CD4-positive, alpha-beta T cell treated with Interleukin-1 beta for 1 hour (primary cell): ENCODE results near the gene BCO2.

Source experiments
- DNase-seq, 2 donors: peaks; one replicate each; pipeline ENCODE4 v3.0.0-alpha.2; 2020 to 2022

The BCO2 gene

DNA sequence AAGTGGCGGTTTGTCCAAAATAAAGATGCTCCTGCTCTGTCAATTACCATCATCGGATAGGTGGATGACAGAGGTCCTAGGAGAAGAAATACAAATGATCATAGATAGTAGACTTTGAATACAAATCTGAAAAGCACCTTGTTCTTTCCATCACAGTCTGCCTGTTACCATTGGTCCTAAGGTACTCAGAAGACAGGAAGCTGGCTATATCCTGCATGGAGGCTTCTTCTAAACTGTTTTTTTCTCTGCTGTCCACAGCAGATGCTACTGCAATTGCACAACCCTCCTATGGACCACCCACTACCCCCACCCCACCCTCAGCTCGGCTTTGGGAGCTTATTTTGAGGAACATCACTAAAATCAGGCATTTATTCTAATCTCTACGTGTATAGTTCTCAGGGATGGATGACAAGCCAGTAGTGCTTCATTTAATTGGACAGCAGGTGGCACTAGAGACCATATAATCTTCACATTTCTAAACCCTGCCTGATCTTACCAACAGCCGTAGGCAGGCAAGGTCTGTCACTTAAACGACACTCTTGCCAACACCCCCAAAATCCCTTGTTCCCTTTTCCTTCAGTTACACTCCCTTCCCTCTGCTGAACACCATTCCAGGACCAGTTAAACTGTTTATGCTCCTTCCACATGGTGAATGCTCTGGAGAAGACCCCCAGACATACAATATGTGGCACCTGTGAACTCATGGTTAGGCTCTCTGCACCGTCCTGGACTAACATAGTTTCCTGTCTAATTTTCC is 44.3 kb downstream of the BCO2 start:
- peak; percentile 59 to 81 for DNase-seq

DNA sequence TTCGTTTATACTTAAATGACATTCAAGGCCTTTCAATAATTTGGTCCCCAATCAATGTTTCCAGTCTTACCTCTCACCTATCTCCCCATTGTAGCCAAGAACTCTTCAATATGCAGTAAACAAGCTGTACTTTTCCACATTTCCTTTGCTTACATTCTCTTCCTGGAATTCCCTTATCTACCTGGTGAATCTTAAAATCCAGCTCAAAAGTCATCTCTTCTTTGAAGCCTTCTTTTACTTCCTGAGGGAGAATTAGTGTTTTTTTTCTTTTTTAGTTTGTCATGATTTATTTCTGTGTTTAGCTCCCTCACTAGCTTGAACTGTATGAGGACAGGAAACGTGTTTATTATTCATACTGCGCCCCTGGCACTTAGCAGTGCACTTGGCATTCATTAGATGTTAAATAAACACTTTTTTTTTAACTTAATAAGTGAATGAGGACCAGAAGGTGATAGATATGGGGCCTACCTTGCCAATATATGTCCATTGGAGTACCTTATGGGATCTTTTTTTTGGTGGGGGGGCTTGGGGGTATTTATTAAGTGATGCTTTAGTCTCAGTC is 46.0 kb downstream of the BCO2 start:
- DNase-seq: no peak

DNA sequence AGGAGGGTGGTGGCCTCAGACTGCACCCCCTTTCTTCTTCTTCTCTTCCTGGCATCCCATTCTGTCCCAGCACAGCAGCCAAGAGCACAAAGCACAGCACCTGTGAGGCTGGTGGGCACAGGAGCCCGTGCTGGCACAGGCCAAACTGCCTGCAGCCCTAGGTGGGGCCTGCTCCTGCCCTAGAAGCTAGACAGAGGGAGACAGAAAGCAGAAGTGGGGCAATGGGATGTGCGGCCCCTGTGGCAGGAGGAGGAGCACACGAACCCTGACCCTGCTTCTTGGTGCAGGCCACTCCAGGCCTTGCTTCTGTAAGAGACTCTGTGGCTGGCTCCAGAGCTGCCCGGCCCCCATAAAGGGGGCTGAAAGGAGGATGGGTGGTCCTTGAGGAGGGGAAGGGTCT is 47.0 kb downstream of the BCO2 start:
- DNase-seq: no peak

DNA sequence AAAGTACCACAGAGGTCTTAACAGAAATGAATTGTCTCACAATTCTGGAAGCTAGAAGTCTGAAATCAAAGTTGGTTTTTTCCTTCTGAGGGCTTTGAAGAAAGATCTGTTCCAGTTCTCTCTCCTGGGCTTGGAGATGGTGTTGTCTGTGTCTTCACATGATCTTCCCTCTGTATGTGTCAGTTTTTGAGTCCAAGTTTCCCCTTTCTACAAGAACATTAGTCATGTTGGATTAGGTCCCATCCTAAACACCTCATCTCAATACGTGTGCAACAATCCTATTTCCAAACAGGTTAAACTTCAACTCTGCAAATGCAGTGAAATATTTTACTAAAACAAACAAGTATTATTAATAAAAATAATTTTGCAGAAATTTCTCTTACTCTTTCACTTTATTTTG is 47.8 kb downstream of the BCO2 start:
- DNase-seq: no peak

DNA sequence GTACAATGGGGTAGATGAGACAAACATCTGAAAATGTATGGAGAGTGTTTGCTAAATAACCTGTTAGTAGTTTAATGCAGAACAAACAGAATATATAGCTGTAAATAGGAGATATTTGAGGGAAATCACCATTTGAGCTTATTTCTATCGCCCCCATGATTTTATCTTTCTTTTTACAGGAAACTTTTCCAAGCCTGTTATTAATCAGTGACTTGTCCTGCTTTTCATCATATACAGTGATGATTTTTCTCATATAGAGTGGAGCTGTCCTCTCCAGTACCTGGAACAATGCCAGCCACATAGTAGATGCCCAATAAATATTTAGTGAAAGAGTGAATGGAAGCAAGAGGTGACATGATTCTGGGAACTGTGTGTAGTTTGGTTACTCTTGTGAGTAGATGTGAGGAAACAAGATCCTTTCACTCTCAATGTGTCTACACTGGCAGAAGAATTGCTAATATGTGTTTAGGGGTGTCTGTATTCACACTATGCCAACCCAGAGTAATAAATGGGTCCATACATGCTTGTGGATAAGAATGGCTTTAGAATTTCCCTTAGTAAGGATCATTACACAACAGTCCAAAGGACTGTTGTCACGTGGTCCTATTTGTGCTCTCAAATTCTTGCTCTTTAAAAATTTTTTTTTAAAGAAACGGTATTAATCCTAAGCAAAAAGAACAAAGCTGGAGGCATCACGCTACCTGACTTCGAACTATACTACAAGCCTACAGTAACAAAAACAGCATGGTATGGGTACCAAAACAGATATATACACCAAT is 48.6 kb downstream of the BCO2 start:
- no peak for DNase-seq

DNA sequence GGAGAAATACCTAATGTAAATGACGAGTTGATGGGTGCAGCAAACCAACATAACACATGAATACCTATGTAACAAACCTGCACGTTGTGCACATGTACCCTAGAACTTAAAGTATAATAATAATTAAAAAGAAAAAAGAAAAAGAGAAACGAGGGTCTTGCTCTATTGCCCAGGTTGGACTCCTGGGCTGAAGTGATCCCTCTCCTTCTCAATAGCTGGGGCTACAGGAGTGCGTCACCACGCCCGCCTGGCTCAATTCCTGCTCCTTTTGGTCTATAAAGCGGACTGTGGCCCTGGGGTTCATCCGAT is 50.4 kb downstream of the BCO2 start:
- DNase-seq: no peak

DNA sequence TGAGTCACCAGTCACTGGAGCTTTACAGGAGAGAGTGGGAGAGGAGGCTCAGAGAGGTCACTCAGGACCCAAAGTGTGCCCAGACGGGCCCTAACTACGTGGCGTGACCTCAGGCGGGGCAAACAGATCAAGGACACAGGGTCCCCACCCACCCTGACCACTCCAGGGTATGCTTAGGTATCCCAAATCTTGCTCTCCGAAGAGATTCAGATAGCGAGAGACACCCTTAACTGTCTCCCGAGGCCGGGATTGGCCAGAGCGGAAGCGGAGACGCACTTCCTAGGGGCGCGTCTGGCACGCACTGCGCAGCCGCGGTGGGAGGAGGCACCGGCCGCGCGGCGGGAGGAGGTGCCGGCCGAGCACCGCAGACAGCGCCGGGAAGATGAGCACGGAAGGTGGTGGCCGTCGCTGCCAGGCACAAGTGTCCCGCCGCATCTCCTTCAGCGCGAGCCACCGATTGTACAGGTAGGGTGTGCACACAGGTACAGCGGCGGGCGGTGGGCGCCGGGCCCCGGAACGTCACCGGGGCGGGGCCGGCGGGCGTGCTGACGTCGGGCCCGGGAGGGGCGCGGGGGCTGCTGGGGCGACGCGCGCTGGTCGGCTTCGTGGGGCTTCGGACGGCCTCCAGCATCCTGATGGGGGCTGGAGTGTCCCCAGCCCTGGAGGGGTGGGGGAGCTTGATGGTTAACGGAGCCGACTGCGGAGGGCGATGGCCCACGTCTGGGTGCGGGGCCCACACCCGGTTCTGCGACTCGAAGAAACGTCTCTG is 50.9 kb downstream of the BCO2 start, which contains the start of gene PTS:
Gene PTS, plus strand, starts transcription at position 367 of the 769 bp plus-strand sequence. Its CDS starts 16 bp downstream, at position 383.
- DNase-seq: peak; percentile 88 to 89

DNA sequence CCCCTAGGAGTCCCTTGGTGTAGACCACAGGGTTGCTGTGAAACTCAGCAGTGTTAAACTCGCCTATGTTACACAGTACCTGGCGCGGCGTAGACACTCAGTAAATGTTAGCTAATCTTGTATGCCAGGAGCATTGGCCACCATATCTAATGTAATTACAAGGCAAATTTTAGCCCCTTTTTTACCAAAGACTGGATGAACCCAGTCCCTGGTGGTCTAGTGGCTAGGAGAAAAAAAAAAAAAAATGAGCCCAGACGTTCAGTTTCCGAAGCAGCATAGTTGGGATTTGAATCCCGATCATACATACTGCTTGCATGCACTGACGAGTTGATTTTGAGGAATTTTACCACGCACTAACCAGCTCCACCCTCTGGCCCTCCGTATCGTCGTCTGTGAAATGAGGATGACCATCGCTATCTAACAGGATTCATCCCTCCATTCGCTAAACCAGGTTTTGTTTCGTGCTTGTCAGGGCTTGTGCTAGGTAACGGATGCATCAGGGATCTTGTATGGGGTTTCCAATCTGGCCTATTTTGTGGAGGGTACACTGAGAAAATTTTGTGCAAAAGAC is 51.6 kb downstream of the BCO2 start:
- DNase-seq: no peak

DNA sequence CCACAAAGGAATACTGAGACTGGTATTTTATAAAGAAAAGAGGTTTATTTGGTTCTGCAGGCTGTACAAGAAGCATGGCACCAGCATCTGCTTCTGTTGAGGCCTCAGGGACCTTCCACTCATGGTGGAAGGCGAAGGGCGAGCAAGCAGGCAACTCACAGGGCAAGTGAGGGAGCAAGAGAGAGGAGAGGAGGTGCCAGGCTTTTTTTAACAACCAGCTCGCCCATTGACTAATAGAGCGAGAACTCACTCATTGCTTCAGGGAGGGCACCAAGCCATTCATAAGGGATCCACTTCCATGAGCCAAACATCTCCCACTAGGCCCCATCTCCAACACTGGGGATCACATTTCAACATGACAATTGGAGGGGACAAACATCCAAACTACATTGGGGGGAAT is 52.2 kb downstream of the BCO2 start:
- no peak for DNase-seq

DNA sequence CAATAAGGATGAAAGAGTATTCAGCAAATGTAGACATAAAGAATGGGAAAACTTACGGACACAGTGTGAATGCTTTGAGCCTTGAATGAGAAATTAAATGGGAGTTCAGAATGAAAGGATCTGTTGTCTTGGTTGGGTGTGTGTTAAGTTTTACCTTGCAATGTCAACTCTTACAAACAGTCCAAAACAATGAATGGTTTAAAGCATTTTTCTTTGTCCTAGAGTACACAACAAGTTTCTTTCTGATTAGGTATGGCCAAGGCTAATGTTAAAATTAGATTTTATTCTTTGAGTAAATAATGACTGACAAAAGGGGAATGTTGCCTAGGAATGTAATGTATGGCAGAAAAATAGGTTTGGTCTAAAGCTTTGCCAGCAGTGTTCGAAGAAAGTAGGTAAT is 53.4 kb downstream of the BCO2 start:
- no peak for DNase-seq

DNA sequence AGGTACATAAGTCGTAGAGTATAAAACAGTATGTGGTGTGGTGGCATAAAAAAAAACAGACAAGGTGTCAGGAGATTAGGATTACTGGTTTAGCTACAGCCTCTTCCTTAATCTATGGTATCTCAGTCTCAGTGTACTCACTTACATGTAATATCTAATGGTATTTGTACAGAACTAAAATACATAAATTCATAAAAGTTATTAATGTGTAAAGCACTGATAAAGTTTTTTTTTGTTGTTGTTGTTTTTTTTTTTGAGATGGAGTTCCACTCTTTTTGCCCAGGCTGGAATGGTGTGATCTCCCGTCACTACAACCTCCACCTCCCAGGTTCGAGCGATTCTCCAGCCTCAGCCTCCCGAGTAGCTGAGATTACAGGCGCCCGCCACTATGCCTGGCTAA is 53.8 kb downstream of the BCO2 start:
- no peak for DNase-seq

DNA sequence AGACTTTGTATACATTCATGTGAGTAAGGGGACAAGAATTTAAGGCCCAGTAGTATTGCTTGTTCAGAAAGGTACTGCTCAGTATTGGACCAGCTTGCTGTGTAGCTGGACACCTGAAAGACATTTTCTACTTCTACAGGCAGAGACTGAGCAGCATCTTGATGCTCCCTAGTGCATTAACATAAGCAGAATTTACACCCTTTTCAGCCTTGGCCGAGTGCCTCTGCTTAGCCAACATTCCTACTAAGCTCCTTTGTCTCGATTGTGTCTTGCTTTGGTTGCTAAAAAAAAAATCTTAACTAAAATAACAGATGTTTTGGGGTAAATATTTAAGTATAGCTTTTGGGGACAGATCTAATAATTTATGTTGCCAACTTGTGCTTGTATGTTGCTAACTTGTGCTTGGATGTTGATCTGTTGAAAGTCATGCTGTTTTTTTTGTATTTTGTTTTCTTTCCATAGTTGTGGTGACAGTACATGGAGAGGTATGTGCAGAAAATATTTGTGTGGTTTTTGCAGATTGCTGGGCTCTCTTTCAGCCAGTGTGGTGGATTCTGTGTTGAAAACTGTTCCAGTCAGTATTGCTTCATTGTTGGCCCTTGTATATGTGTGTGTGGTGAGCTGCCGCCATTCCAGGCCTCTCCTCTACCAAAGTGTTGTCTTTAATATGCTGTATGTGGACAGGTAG is 54.6 kb downstream of the BCO2 start:
- no peak for DNase-seq

DNA sequence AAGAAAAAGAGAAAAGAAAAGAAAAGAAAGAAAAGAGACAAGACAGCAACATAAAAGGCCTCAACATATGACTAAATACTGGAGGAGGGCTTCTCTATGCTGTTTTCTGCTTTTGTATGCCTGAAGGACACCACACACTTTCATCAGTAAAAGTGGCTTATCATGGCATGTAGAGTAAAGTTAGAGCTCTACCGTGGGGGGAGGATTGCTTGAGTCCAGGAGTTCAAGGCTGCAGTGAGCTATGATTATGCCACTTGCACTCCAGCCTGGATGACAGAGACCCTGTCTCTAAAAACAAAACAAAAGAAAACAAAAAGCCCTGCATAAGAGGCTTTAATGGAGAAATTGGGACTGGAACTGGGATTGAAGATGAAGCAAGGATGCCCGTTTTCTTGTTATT is 56.6 kb downstream of the BCO2 start:
- DNase-seq: no peak

DNA sequence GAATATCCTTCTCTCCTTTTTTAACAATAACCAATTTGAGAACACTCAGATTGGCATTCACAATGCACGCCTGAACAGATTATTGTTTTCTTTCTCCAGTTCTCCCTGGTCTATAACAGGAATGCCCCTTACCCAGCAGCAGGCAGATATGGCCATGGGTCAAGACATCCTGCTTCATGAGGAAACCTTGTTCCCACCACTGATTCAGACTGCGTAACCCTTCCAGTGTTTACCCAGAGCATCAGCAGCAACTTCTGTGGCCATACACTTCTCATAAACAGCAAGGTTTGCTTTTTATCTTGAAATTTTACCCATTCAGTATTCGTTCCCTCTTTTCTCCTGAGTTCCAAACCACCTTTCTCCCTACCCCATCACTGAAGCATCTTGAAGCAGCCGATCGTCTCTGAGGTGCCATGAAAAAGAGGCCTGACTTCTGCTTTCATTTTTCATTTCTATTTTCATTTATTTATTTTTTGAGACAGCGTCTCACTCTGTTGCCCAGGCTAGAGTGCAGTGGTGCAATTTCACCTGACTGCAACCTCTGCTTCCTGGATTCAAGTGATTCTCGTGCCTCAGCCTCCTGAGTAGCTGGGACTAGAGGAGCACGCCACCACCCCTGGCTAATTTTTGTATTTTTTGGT is 60.6 kb downstream of the BCO2 start:
- no peak for DNase-seq

DNA sequence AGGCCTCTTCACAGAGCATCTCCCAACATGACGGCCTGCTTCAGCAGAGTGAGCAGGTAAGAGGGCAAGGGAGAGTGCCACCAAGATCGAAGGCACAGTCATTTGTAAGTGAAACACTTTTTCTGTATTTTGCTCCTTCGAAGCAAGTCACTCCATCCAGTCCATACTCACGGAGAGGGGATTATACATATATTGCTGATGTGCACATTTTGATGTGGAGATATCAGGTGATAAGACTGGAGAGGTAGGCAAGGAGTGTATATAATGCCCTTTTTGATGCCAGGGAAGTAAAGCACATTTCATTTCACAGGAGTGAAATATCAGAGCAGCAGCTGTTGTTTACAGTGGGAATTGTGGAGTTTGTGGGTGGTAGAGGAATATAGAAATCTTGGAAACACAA is 62.1 kb downstream of the BCO2 start:
- DNase-seq: no peak

DNA sequence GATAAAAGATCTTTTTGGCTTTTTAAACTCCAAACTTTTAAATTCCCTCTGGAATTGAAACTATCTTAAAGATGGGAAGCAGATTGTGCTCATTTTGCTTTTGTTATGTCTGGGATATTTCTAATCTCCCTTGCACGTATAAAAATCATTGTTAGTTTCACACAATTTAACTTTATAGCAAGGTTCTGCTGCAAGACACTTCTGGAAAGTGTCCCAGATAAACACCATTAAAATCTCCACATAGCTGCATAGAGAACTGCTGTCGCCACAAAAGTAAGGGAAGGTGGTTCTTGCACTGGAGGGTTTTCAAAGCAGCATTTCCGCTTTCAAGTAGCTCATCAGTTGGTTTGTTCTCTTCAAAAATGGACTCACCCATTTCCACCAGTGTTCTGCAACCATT is 62.7 kb downstream of the BCO2 start:
- DNase-seq: no peak

DNA sequence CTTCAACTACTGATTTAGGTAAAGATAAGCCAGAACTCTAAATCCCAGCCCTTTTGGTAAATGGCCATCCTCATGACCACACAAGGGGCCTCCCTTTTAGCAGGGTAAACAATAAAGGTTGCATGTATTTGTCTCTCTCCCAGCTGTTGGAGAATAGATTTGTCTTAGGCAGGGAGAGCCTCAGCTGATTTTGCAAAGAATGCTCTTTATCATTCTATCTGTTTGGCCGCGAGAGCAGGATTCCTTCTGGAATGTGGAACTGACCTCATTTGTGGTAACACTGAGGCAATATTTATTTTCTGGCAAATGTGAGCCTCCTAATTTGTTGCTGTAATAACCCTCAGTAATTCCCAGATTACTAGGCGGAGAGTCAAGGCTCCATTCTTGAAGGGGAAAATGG is 66.2 kb downstream of the BCO2 start:
- no peak for DNase-seq

DNA sequence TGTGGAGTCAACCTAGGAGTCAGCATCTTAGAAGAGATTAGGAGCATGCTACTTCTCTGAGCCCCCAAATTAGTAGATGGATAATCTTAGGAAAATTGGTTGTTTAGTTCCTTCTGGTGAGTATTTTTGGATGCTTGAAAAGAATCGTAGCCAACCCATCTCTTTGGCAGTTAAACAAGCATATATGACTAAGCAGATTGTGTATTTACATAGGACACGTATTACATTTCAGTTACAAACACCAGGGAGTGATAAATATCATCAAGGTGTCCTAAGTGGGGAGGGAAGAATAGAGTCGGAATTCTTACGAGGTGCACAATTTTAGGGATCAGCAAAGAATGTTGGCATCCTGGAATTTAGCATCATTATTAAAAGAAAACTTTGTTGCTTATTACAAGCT is 71.9 kb downstream of the BCO2 start:
- DNase-seq: no peak

DNA sequence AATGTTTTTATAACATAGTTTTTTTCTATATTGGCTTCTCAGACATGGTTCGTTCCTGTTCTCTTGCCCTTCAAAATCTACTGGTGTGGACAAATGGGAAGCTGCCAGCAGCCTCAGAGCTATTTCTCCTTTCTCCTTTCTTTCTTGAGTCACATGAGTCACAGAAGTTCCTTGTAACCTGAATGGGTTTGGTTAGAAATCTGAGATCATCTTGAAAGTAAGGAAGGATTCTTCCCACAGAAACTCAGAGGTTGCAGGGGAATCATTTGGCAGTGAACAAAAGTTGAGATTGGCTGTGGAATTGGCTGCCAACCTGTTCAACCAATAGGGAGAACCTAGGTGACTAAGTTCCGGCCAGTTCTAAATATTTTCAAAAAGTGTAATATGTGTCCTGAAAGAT is 72.9 kb downstream of the BCO2 start:
- no peak for DNase-seq

DNA sequence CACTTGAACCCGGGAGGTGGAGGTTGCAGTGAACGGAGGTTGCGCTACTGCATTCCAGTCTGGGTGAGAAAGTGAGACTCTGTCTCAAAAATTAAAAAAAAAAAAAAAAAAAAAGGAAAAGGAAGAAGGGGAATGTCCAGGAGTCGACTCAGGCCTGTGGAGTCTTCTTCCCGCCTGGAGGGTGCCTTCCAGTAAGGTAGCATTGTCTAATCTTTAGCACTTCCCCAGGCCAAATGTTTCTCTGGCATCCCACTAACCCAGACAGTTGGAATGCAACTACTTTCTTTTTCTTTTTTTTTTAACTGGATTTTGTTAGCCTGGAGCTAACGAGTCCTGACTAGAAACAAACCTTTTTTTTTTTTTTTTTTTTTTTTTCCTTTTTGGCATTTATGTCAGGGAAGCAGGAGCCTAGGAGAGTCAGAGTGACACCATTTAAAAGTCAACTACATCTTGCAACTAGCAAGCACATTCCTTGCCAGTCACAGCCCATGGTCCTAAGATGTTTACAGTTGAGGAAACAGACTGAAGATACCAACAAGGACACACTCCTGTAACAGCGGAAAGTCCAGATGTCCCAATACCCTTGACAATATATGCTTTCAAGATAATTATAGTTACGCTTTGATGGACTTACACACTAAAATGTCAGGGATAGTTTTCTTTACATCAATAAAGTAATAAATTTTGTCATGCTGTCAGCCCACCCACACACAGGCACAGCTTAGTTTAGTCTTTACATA is 74.7 kb downstream of the BCO2 start:
- no peak for DNase-seq

DNA sequence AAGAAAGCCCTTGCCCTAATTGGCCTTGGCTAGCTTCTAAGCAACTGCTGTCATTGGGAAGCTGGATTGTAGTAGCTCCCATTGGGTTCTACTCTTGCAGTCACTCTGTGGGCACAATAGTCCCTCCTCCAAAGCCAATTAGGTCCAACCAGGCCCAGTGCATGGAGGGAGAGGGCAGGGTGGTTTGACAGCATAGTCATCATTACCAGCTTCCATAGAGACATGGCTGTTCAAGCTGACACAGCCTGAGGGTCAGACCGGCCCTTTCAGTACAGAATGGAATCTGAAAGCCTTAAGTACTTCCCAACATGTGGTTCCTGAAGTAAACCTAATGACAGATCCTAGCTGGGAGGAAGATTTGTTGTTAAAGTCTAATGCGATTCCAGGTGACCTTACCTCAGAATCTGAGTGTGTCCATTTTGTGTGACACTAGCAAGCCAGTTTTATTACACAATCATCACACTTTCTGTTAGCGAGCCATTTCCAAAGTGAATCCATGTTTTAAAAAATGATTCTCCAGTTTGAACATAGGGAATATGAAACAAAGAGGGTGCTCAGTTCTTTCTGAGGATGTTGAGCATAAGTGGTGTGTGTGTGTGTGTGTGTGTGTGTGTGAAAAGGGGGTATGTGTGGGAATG is 78.4 kb downstream of the BCO2 start:
- DNase-seq: no peak
